NCI-H510A treated with DMSO at 0.1 percent for 48 hours (cell line): ENCODE measurements around the gene TNS3.

Experiments
- DNase-seq: peaks from one replicate; lab custom pipeline; 2025; lab: John Stamatoyannopoulos, UW

TNS3 gene

DNA sequence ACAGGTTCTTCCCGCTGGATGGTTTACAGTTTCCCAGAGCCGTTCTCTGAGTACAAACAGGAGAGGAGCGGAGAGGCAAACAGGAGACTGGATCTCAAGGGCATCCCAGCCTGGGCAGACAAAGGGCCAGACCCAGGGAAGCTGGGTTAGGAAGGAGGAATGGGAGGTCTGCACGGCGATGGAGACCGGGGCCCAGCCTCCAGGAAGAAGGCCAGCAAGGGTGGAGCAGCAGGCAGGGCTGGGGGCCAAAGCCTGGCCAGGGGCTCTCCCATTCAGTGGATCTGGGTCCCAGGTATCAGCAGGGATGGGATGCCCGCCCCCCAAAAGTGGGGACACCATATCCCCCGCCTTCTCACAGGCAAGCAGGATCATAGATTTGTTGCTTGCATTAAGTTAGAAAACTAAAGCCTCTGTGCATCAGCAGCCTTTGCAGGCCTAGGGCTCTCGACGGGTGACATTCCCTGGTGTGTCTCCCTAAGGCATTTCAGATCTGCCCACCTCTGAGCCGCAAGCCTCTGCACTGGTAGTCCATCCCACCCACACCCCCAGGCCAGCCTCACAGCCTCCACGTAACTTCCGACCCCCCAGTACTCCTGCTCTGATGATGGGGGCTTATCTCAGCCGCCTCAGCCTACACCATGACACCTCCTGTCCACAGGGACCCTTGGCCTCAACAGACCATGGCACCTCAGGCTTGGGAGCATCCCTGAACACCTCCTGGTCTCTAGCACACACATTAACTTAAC, 59.9 kb downstream of the TNS3 start:
- DNase-seq = no peak

DNA sequence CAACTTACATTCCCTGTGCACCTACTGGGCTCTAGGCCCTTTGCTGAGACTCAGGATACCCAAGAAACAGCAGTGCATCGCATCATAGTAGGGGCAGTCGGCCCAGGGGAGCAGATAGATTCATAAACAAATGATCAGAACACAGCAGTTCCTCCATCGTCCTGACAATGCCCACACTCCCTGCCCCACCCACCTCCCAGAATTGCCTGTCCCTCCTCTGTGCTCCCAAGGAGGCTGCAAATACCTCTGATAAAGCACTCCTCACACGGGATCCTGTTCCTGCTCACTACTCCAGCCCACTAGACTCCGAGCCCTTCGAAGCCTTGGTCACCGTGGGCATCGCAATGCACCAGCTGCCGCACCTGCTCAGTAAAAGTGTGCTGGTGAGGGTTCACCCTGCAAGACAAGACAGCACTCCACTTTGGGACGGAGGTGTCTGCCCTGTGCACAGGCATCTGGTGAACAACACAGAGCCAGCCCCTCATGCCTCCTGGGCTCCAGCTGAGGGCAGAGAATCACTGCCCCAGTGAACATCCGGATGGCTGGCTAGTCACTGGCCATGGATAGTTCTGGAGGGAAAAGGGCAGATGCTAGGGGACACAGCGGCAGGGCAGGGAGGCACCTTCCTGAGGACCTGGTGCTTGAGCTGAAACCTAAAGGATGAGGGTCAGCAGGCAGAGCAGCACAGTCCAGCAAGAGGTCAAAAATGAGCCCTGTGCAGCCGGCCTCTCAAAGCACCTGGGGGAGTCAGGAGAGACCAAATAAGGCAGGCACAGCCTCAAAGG, 60.7 kb downstream of the TNS3 start:
- DNase-seq = no peak

DNA sequence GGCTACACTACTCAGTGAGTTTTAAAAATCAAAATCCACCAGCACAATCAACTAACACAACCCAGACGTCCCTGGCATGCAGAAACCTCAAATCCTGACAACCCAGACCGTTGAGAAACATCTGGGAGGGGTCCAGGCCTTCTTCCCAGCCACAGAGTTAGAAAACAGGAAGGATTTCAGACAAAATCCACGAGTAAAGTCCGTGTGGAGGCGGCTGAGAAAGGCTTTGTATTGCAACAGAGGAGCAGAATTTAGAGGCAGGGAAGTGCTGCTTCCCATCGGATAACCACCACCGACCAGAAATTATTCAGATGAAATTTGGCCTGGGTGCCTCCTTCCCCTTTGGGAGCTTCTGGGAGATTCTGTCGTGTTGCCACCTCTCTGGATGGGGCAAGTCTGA, 61.5 kb downstream of the TNS3 start:
- DNase-seq = no peak

DNA sequence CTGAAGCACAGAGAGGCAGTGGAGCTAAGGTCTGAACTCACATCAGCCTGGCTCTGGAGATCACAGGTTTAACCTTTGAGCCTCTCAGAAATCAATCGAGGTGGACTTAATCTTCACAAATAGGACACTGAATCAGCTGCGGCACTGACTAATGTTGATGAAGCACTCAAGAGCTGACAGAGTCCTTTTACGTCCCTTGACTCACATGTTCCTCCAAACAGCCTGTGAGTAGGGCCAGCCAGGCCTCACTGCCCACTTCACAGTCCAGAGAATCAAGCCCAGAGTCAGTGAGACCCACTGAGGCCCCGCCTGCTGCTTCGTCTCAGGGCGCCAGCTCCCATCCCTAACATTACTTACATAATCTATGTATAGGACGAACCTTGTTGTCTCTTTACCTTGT, 63.1 kb downstream of the TNS3 start:
- no peak for DNase-seq

DNA sequence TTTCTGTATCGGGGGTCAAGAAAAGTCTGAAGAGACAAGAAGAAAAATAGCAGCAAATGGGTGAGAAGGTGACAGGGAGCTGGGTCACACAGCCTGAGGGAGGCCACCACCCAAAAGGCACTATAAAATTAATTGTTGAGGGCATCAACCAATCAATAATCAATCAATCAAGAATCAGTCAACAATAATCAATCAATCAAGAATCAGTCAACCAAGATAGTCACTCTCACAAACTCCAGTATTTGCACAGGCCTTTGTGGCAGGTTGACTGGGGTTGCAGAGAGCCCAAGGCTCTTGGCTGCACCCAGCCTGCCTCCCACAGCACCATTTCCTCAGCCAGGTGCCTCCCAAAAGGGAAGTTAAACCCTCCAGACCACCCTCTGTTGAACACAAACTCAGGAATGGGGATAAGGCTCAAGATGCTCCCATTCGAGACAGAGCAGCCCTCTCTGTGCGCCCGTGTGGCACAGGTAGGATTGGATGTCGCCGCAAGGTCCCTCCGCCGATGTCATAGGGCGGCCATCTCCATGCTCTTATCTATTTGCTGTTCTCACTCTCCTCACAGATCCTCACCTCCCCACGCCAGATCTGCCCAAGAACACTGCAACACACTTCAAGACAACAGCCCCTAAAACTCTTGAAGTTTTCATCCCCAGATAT, 64.0 kb downstream of the TNS3 start:
- no peak for DNase-seq

DNA sequence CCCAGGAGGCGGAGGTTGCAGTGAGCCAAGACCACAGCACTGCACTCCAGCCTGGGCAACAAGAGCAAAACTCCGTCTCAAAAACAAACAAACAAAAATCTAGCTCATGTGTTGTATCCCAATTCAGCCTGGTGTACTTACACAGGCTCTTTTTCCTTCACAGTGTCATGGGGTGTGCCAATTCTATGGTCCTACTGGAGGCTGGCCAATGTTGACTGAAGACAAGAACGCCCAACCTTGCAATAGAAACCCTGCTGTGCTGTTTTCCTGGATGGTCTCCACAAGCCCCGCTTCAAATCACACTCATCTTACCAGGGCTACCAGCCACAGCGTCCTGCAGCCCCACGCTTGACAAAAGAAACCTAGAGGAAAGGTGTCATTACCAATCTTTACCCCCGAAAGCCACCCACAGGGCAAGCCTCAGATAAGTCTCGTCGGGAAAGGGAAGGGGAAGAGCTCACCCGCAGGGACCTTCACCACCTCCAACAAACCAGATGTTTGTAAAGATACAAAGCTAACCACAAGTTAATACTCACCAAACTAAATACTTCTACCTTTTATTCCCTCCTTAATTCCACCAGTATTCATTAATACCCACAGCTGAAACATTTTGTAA, 64.8 kb downstream of the TNS3 start:
- peak; percentile 46 for DNase-seq

DNA sequence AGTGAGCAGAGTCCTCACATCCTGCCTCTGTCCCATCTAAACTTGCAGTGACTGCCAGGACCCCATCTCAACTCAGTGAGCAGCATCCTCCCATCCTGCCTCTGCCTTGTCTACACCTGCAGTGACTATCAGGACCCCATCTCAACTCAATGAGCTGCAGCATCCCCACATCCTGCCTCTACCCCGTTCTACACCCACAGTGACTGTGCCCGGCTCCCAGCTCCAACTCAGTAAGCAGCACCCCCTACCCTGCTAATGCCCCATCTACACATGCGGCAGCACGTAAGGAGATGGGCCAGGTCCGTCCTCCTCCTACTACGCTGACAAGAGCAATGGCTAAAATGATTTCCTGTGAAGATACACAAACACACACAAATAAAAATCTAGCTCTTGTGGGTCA, 65.5 kb downstream of the TNS3 start:
- no peak for DNase-seq

DNA sequence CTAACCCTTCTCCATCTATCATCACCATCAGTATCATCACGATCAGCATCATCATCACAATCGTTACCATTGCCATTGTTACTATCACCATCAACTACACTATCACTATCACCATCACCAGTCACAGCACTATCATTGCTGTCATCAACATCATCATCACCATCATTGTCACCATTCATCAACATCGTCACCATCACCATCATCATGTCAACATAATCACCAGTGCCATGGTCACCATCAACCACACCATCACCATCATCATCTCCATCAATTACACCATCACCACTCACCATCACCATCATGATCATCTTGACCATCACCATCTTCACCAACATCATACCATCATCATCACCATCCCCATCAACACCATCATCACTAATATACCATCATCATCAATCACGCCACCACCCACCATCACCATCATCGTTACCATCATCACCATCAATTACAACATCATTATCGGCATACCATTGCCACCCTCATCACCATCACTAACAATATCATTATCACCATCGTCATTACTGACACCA, 66.5 kb downstream of the TNS3 start:
- no peak for DNase-seq

DNA sequence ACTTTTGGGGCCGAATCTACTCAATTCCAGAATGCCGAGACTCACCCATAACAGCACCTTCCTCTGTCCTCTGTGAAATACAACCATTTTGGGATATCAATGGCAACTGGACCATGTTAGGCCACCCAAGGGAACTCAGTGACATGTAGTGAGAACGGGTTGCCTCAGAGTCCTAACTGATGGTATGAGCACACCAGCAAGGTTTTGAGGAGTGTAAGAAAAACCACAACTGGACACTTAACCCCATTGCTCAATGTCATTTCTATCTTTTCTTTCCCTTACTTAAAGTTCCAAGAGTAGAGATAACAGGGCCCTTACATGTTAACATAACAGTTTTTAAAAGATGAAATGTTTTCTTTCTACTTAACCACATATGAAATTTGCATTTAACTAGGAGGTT, 67.1 kb downstream of the TNS3 start:
- DNase-seq = no peak

DNA sequence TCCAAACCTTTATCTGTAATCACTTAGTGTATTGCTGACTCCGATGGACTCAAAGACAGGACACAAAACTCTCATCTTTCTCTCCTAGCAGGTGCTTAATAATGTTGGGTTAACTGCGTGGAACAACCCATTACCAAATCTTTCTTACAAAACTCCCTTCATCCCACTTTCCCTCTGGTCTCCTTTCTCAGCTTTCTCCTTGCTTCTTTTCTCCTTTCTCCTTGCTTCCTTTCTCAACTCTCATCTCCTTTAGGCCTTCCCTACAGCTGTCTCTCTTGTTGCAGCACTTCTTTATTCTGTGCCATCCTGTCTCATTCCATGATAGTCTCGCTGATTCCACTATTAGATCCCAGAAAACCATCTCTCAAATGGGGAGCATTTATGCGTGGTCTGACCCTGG, 67.5 kb downstream of the TNS3 start:
- no peak for DNase-seq

DNA sequence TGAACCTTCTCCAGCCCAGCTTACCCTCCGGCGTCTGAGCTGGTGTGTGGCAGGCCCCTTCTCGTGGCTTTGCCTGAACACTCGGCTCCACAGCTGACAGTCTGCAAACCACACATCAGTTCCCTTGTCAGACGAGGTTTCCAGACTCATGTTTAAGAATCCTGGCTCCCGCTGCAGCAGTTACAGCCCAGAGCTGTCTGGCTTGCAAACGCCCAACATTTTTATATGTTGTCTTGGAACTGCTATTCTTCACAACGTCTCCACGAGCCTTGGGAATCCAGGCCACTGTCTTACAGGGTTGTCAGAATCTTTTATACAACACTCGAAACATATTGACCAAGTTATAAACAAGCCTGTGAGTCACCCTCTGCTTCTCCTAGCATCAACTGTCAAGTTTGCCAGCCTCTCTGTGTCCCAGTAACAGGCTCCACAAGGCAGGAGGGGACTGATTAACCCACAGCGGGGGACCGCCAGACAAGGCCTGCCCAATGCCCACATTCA, 68.1 kb downstream of the TNS3 start:
- DNase-seq = no peak

DNA sequence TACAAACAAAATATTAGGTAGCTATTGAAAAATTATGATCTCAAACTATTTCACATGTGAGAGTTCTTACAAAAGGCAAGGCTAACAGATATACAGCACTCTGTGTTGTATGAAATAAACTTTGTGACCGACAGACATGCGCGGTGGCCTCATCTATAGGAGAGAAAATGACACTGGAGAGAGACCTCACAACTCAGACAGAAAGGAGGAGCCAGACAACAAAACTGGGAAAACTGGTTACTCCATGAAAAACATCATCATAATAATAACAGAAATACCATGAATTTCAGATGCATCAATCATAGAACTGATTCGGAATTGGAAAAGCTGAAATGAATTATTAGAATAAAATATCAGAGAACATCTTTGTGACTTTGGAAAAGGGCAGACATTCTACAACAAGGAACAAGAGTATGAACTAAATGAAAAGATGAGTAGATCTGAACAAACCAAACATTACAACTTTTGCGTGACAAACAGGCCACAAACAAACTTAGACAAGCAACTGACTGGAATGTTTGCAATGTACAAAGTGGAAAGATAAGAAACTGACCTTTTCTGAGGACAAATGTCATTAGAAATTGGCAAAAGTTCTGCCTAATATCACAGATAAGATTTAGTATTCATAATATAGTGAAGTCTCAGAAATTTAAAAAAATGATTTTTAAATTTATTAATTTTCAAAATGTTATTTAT, 69.3 kb downstream of the TNS3 start:
- DNase-seq = no peak

DNA sequence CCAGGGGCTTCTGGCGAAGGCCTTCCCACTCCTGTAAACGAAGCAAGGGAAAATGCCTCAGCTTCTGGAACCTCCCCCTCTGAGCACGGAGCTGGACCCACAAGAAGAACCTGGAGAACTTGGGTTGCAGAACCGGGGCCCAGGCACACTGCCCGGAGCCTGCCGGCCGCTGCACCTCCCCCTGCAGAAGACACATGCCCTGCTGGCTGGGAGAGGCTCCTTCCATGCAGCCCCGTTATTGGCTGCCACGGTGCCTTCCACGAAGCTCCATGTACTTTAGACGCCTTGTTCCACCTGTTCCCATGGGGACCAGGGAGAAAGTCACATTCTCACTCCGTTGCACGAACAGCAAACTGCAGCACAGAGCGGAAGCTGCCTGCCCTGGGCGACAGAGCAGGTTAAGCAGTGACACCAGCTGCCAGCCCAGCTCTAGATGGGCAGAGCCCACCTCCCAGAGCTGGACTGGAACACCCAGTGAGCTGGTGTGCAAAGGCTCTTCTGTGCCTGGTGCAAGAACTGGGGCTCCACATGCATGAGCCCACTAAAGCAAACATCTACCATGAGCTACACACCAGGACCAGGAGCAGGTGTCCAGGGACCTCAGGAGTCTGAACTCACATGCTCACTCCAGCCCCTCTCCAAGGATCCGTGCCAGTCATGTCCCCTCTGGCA, 70.1 kb downstream of the TNS3 start:
- DNase-seq = no peak

DNA sequence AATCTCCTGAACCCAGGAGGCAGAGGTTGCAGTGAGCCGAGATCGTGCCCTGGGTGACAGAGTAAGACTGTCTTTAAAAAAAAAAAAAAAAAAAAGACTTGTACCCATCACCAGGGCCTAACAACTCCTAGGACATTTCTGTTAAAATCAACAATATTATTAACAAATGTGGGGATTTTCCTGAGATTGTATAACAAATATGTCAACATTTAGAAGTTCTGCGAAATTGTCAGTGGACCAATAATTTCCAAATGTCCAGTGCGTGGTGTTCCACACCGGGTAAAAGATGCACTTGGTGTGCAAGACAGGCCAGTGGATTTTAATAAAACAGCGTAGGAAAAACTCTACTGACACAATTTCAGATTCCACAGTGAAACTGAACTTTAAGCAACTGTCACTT, 71.1 kb downstream of the TNS3 start:
- DNase-seq = no peak

DNA sequence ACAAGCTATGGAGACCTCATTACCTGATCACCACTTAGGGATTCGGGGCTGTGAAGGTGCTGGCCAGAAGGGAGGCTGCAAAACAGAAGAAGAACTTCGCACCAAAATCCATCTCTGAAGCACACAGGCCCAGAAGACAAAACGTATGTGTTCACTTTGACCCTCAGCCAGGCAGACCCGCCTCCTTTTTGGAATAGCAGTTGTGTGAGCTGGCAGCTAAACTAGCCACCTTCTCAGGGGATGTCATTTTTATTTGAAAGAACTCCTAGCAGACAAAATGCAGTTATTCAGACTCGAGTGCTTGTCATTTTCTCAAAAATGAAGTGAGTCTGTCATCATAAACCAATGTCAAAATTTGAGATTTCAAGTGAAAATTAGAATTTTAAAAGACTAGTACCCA, 71.7 kb downstream of the TNS3 start:
- no peak for DNase-seq

DNA sequence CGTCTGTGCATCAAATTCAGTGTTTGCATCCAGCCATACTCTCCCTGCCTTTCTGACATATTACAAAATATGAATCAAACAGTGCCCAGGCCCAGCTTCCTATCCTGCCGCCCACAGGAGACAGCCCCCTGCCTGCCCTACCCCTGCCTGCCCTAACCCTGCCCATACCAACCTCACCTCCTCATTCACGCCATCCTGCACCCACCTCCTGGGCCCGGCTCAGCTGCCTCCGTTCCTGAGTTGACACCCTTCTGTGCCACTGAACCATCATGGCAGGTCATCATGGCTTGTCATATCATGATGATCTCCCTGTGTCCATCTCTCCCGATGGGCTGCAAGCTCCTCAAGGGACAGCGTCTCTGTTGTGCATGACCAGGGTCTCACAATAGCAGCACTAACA, 72.3 kb downstream of the TNS3 start:
- no peak for DNase-seq

DNA sequence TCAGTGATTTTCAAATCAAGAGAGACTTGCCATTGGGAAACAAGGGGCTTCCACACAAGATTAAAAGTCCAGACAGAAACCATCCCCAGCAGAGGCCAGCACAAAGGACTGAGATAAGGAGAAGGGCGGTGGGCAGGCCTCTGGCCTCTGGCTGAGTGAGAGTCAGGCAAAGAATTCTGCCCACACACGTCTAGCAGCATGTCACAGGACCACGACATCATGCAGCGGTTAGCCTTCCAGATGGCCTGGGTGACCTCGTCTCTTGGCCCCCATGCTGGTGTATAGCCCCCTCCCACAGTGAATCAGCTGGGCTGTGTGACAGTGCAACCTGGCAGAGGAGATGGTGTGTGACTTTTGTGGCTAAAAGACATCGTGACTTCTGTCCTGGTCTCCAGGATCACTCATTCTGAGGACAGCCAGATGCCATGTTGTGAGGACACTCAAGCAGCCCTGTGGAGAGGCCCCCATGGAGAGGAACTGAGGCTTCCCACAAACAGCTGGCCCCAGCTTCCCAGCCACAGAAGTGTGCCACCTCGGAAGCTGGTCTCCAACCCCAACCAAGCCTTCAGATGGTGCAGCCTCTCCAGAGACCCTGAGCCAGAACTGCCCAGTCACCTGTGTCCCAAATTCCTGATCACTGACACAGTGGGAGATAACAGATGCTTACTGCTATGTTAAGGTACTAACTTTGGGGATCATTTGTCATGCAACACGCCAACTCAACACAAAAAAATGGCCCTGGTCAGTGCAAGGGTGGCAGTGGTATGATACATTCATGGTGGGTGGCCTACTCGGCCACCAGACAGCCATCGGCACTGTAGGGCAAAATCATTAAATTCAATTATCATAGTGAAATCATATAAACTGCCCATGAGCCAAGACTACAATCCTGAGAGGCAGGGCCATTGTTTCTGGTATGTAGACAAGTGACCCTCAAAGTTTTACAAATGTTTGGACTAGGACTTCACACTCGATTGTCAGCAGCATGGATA, 73.2 kb downstream of the TNS3 start:
- DNase-seq = no peak

DNA sequence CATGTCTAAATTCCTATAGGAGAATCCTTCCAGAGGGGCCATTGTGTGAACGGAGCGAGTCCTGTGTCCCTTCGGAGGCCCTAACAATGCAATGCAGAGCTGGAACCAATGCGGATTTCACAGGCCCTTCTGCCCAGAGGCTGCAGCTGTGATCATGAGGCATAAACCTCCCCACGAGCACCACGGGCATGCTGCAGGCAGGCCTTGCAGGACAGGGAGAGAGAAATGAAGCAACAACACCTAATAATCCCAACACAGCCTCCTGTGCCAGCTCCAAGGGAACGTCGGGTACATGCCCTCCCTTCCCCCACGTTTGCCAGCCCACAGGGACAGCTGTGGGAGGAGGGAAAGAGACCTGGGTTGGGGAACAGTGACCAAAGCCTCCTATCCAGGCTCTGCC, 74.4 kb downstream of the TNS3 start:
- DNase-seq = no peak

DNA sequence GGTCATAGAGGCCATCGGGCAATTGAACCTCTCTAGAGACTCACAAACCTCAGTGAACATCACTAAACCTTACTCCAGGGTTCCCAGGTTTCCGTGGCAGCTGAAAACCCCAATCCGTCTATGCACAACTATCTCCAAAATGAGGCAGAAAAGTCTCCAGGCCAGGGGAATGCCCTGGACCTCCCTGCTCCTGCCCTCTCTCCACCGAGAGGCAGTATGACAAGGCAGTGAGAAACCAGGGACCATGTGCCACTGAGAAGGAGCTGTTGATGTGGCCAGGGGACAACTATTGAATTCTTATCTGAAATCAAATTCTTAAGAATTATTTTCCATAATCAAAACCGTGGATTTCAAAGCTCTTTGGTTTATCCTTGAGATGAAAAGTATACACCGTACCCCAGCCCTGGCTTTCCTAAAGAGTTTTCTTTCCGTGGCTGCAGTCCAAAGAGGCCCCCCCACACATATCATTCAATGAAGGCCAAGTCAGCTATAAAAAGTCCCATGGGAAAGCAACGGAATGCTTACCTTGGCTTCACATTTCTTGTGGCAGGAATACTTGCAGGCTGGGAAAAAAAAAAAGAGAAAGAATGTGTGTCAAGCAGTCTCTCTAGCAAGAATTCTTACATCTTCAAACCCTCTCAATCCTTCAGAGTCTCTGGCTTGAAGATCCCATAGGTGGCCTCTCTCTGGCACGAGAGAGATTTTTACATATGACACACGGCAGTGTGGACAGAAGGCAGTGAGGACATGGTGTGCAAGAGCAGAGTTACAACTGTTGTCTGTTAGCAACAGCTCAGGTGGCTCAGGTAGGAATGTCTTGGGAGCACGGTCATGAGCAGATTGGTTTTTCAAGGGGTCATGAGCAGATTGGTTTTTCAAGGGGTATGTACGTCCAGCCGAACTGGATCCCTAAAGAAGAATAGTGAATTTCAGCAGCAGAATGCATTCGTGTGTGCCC, 75.2 kb downstream of the TNS3 start:
- DNase-seq = no peak
